Glutamatergic neuron (in vitro differentiated cells): ENCODE data around the gene RHBDL2. TPM values are rescaled to one million over a fixed set of nuclear protein-coding genes. Genes with fewer than 3 reads are reported as not detected.

Experiments
- DNase-seq: peaks from one replicate; pipeline ENCODE4 v3.0.0; 2022
- H3K27ac Mint-ChIP-seq: one replicate; pipeline ENCODE4 v1.8.0; 2020; ENCODE audit warnings: mild to moderate bottlenecking, mixed read lengths, inconsistent platforms; ENCODE audit not compliant: unreplicated experiment
- H3K27me3 Mint-ChIP-seq: one replicate; pipeline ENCODE4 v1.8.0; 2020; ENCODE audit warnings: mild to moderate bottlenecking, moderate library complexity, mixed read lengths, inconsistent platforms; ENCODE audit not compliant: unreplicated experiment
- H3K36me3 Mint-ChIP-seq: one replicate; pipeline ENCODE4 v1.8.0; 2020; ENCODE audit warnings: mild to moderate bottlenecking, mixed read lengths, inconsistent platforms; ENCODE audit not compliant: unreplicated experiment
- H3K4me1 Mint-ChIP-seq: one replicate; pipeline ENCODE4 v1.8.0; 2020; ENCODE audit warnings: mild to moderate bottlenecking, low read depth, mixed read lengths, inconsistent platforms; ENCODE audit not compliant: unreplicated experiment
- H3K4me3 Mint-ChIP-seq: one replicate; pipeline ENCODE4 v1.8.0; 2020; ENCODE audit warnings: mild to moderate bottlenecking, mixed read lengths, inconsistent platforms; ENCODE audit not compliant: unreplicated experiment
- H3K9me3 Mint-ChIP-seq: one replicate; pipeline ENCODE4 v1.8.0; 2020; ENCODE audit warnings: mild to moderate bottlenecking, moderate library complexity, mixed read lengths, inconsistent platforms; ENCODE audit not compliant: unreplicated experiment
- total RNA-seq: library from RNA; stranded (reverse); fragmentation: NEBNext Ultra II Directional; extraction: Animal tissue kit (Norgen Biotek cat#: 25700); gene quantifications from one replicate; pipeline ENCODE4 v1.2.1, GENCODE V29; 2021; ENCODE audit not compliant: unreplicated experiment
- TF ChIP-seq, protein P1 (sequence below): fragments of 200-600 bp; sonication (generic); IDR thresholded peaks from one replicate; pipeline ENCODE4 v1.5.0; 2021; ENCODE audit not compliant: partially characterized antibody, unreplicated experiment

RHBDL2 gene
- total RNA-seq, 1 donor from 2014 or later: not detected

DNA sequence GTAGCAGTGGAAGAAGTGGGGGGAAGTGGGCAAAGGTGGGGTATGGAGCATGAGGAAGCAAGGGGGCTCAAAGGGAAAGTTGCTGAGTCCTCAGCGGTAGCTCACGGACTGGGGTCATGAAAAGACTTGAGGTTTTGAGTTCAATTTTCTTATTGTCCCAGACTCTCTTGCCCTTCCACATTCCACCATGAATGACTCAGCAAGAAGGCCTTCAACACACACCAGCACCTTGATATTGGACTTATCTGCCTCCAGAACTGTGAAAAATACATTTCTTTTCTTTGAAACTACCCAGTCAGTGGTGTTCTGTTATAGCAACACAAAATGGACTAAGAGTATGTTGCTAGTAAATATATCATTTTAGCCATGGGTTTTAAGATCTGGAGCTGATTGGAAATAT lies 17.3 kb upstream of the RHBDL2 start:
- TF ChIP-seq, protein P1, sequence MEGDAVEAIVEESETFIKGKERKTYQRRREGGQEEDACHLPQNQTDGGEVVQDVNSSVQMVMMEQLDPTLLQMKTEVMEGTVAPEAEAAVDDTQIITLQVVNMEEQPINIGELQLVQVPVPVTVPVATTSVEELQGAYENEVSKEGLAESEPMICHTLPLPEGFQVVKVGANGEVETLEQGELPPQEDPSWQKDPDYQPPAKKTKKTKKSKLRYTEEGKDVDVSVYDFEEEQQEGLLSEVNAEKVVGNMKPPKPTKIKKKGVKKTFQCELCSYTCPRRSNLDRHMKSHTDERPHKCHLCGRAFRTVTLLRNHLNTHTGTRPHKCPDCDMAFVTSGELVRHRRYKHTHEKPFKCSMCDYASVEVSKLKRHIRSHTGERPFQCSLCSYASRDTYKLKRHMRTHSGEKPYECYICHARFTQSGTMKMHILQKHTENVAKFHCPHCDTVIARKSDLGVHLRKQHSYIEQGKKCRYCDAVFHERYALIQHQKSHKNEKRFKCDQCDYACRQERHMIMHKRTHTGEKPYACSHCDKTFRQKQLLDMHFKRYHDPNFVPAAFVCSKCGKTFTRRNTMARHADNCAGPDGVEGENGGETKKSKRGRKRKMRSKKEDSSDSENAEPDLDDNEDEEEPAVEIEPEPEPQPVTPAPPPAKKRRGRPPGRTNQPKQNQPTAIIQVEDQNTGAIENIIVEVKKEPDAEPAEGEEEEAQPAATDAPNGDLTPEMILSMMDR: no peak
- Mint-ChIP-seq H3K4me3 (no peak overlapping the region), H3K9me3 (no peaks in the 10 kb centered on the region), H3K36me3 (no peaks in the 10 kb centered on the region), H3K27me3 (no peaks in the 10 kb centered on the region), H3K4me1 (no peaks in the 10 kb centered on the region), H3K27ac (no peak overlapping the region)
- no peak for DNase-seq

DNA sequence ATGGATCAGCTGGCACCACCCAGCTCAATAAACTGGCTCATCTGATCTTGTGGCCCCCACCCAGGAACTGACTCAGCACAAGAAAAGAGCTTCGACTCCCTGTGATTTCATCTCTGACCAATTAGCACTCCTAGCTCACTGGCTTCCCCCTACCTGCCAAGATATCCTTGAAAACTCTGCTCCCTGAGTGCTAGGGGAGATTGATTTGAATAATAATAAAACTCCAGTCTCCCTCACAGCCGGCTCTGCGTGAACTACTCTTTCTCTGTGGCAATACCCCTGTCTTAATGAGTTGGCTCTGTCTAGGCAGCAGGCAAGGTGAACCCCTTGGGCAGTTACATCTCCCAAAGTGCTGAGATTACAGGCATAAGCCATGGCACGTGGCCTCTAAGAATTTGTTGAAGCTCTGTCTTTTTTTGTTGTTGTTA lies 11.8 kb upstream of the RHBDL2 start:
- Mint-ChIP-seq H3K27me3 (no peaks in the 10 kb centered on the region), H3K9me3 (no peaks in the 10 kb centered on the region), H3K36me3 (no peaks in the 10 kb centered on the region), H3K27ac (no peak overlapping the region), H3K4me3 (no peak overlapping the region), H3K4me1 (no peaks in the 10 kb centered on the region)
- no peak for DNase-seq
- TF ChIP-seq, protein P1: no peak

DNA sequence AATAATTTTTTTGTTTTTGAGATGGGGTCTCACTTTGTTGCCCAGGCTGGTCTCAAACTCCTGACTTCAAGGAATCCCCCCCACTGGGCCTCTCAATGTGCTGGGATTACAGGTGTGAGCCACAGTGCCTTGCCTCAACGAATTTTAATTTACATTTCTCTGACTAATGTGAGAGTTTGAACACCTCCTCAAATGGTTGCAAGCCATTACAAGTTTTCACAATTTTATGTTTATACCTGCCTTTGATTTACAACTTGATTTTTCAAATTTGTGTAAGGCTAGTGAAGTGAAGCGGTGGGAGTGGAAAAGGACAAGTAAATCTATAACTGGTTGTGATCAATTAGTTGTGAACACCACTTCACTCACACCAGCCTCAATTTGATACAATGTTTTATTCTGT lies 8.9 kb upstream of the RHBDL2 start:
- H3K27ac Mint-ChIP-seq: no peak overlapping the region

DNA sequence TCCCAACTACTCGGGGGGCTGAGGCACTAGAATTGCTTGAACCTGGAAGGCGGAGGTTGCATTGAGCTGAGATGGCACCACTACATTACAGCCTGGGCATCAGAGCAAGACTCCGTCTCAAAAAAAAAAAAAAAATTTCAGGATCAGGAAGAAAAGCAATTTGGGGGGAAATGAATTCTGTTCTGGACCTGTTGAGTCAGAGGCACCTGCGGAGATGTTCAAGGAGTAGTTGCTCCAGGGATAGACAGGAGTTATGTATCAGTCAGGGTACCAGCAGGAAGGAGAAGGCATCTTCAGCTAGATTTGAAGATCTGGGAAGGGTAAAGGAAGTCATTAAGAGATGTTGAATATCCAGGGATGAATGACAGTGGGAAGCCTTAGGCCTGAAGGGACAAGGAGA lies 2.9 kb upstream of the RHBDL2 start:
- no peak overlapping the region for H3K27ac Mint-ChIP-seq
- H3K4me3 Mint-ChIP-seq: no peak overlapping the region
- H3K9me3 Mint-ChIP-seq: peaks cover 3% of the 10 kb centered on the region
- TF ChIP-seq, protein P1: no peak
- no peaks in the 10 kb centered on the region for H3K4me1 Mint-ChIP-seq
- H3K36me3 Mint-ChIP-seq: no peaks in the 10 kb centered on the region
- DNase-seq: no peak
- peaks cover 5% of the 10 kb centered on the region for H3K27me3 Mint-ChIP-seq

More for the DNA sequence above, 8.9 kb upstream of the RHBDL2 start:
- Mint-ChIP-seq H3K4me1 (no peaks in the 10 kb centered on the region), H3K9me3 (no peaks in the 10 kb centered on the region), H3K36me3 (no peaks in the 10 kb centered on the region), H3K4me3 (no peak overlapping the region), H3K27me3 (no peaks in the 10 kb centered on the region)
- TF ChIP-seq, protein P1: no peak
- no peak for DNase-seq

DNA sequence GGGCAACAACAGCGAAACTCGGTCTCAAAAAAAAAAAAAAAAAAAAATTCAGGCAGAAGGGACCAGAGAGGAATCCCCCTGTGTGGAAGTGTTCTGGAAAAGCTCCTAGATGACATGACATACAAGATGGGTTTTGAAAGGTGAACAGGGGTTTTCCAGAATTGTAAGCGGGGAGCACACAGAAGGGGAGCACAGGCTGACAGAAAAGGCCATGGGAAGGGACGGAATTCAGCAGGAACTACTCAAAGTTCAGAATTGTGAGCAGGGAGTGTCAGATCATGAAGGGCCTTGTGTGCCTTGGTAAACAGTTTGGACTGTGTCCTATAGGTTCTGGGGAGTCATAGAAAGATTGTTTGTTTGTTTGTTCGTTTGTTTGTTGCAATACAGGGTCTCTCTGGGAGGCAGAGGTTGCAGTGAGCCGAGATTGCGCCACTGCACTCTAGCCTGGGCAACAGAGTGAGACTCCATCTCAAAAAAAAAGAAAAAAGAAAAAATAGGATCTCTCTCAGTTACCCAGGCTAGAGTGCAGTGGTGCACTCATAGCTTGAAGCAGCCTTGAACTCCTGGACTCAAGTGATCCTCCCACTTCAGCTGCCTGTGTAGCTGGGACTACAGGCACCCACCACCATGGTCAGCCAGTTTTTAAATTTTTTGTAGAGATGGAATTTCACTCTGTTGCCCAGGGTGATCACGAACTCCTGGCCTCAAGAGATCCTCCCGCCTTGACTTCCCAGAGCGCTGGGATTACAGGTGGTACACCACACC lies 1.2 kb upstream of the RHBDL2 start:
- no peak overlapping the region for H3K4me3 Mint-ChIP-seq
- peaks cover 5% of the 10 kb centered on the region for H3K27me3 Mint-ChIP-seq
- no peak overlapping the region for H3K27ac Mint-ChIP-seq
- H3K36me3 Mint-ChIP-seq: no peaks in the 10 kb centered on the region
- peaks cover 3% of the 10 kb centered on the region for H3K9me3 Mint-ChIP-seq
- TF ChIP-seq, protein P1: no peak
- no peak for DNase-seq
- no peaks in the 10 kb centered on the region for H3K4me1 Mint-ChIP-seq
